ENCODE results near the gene FETUB. TPM values are rescaled to one million over a fixed set of nuclear protein-coding genes. Genes with fewer than 3 reads are reported as not detected.
"Not testable (repeated sequence)": the region's sequence is repeated elsewhere in the genome, so short reads cannot be mapped to it uniquely, and the experiment has no call there.

The FETUB gene
- total RNA-seq, 1 donor from 2014 or later = not detected

GRCh38 chr3:186665625-186666188, 25.5 kb downstream of the FETUB start, which contains the start of gene HRG:
Gene HRG (plus strand): TSS chr3:186666014. CDS start chr3:186666032, 18 bp downstream.
- no peak for DNase-seq (ENCODE audit: extremely low read depth, low read depth, low spot score)

- DNase-seq (ENCODE audit: extremely low read depth, low read depth, low spot score) = no peak
Observed at GRCh38 chr3:186668426-186668825, 28.2 kb downstream of the FETUB start.

GRCh38 chr3:186669378-186670084, 29.3 kb downstream of the FETUB start:
- DNase-seq (ENCODE audit: extremely low read depth, low read depth, low spot score) = no peak

- DNase-seq (ENCODE audit: extremely low read depth, low read depth, low spot score) = no peak
Observed at GRCh38 chr3:186670155-186670554, 30.0 kb downstream of the FETUB start.

GRCh38 chr3:186671051-186671450, 30.9 kb downstream of the FETUB start:
- DNase-seq (ENCODE audit: extremely low read depth, low read depth, low spot score) = no peak

- DNase-seq (ENCODE audit: extremely low read depth, low read depth, low spot score) = no peak
Observed at GRCh38 chr3:186678604-186679003, 38.4 kb downstream of the FETUB start.

GRCh38 chr3:186679151-186679550, 39.0 kb downstream of the FETUB start:
- no peak for DNase-seq (ENCODE audit: extremely low read depth, low read depth, low spot score)

GRCh38 chr3:186680869-186681268, 40.7 kb downstream of the FETUB start:
- DNase-seq (ENCODE audit: extremely low read depth, low read depth, low spot score) = no peak

- no peak for DNase-seq (ENCODE audit: extremely low read depth, low read depth, low spot score)
Observed at GRCh38 chr3:186682812-186683211, 42.6 kb downstream of the FETUB start.

GRCh38 chr3:186683979-186684378, 43.8 kb downstream of the FETUB start:
- no peak for DNase-seq (ENCODE audit: extremely low read depth, low read depth, low spot score)

- DNase-seq (ENCODE audit: extremely low read depth, low read depth, low spot score) = not testable (repeated sequence)
Observed at GRCh38 chr3:186686475-186686874, 46.3 kb downstream of the FETUB start.

- DNase-seq (ENCODE audit: extremely low read depth, low read depth, low spot score) = no peak
Observed at GRCh38 chr3:186687120-186687651, 47.0 kb downstream of the FETUB start.

GRCh38 chr3:186690304-186690703, 50.1 kb downstream of the FETUB start:
- not testable (repeated sequence) for DNase-seq (ENCODE audit: extremely low read depth, low read depth, low spot score)

GRCh38 chr3:186691676-186692075, 51.5 kb downstream of the FETUB start:
- DNase-seq (ENCODE audit: extremely low read depth, low read depth, low spot score) = no peak

GRCh38 chr3:186693843-186694242, 53.6 kb downstream of the FETUB start:
- DNase-seq (ENCODE audit: extremely low read depth, low read depth, low spot score) = no peak

GRCh38 chr3:186694288-186695032, 54.3 kb downstream of the FETUB start:
- no peak for DNase-seq (ENCODE audit: extremely low read depth, low read depth, low spot score)

GRCh38 chr3:186696522-186696921, 56.3 kb downstream of the FETUB start:
- DNase-seq (ENCODE audit: extremely low read depth, low read depth, low spot score) = no peak

GRCh38 chr3:186697510-186697909, 57.3 kb downstream of the FETUB start:
- DNase-seq (ENCODE audit: extremely low read depth, low read depth, low spot score) = no peak

GRCh38 chr3:186700267-186700666, 60.1 kb downstream of the FETUB start:
- DNase-seq (ENCODE audit: extremely low read depth, low read depth, low spot score) = no peak

GRCh38 chr3:186702451-186702850, 62.3 kb downstream of the FETUB start:
- not testable (repeated sequence) for DNase-seq (ENCODE audit: extremely low read depth, low read depth, low spot score)
